ENCODE data around the gene CHRNA10.

GRCh38 chr11:3617990-3618389 is 53.2 kb downstream of the CHRNA10 start:
- no peak for TF ChIP-seq RAD21 (IDR thresholded peaks at IDR 0.05; ENCODE audit: low read depth)
- TF ChIP-seq, protein P1, sequence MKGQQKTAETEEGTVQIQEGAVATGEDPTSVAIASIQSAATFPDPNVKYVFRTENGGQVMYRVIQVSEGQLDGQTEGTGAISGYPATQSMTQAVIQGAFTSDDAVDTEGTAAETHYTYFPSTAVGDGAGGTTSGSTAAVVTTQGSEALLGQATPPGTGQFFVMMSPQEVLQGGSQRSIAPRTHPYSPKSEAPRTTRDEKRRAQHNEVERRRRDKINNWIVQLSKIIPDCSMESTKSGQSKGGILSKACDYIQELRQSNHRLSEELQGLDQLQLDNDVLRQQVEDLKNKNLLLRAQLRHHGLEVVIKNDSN (IDR thresholded peaks at IDR 0.05): no peak
- TF ChIP-seq MAX (IDR thresholded peaks at IDR 0.05): no peak
- TF ChIP-seq, protein P2, sequence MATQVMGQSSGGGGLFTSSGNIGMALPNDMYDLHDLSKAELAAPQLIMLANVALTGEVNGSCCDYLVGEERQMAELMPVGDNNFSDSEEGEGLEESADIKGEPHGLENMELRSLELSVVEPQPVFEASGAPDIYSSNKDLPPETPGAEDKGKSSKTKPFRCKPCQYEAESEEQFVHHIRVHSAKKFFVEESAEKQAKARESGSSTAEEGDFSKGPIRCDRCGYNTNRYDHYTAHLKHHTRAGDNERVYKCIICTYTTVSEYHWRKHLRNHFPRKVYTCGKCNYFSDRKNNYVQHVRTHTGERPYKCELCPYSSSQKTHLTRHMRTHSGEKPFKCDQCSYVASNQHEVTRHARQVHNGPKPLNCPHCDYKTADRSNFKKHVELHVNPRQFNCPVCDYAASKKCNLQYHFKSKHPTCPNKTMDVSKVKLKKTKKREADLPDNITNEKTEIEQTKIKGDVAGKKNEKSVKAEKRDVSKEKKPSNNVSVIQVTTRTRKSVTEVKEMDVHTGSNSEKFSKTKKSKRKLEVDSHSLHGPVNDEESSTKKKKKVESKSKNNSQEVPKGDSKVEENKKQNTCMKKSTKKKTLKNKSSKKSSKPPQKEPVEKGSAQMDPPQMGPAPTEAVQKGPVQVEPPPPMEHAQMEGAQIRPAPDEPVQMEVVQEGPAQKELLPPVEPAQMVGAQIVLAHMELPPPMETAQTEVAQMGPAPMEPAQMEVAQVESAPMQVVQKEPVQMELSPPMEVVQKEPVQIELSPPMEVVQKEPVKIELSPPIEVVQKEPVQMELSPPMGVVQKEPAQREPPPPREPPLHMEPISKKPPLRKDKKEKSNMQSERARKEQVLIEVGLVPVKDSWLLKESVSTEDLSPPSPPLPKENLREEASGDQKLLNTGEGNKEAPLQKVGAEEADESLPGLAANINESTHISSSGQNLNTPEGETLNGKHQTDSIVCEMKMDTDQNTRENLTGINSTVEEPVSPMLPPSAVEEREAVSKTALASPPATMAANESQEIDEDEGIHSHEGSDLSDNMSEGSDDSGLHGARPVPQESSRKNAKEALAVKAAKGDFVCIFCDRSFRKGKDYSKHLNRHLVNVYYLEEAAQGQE (IDR thresholded peaks at IDR 0.05; ENCODE audit: low read depth): no peak
- TF ChIP-seq ZBTB7A (IDR thresholded peaks at IDR 0.05; ENCODE audit: low read depth): no peak
- TF ChIP-seq CEBPB (IDR thresholded peaks at IDR 0.05): no peak
- TF ChIP-seq EP300 (IDR thresholded peaks at IDR 0.05; ENCODE audit: borderline replicate concordance): no peak
- no peak for TF ChIP-seq YY1 (IDR thresholded peaks at IDR 0.05; ENCODE audit: low read depth)
